Fibroblast of skin of left quadriceps (primary cell): Measurements from ENCODE around the gene SHISA5.
A peak's percentile ranks its signal among the peaks of the same experiment; 100 is the strongest.

Experiments
- DNase-seq, 2 experiments: peaks; one replicate each; pipeline ENCODE4 v3.0.0-alpha.2; 2013; ENCODE audit warnings: low read depth in 2 of 2

SHISA5 gene

DNA sequence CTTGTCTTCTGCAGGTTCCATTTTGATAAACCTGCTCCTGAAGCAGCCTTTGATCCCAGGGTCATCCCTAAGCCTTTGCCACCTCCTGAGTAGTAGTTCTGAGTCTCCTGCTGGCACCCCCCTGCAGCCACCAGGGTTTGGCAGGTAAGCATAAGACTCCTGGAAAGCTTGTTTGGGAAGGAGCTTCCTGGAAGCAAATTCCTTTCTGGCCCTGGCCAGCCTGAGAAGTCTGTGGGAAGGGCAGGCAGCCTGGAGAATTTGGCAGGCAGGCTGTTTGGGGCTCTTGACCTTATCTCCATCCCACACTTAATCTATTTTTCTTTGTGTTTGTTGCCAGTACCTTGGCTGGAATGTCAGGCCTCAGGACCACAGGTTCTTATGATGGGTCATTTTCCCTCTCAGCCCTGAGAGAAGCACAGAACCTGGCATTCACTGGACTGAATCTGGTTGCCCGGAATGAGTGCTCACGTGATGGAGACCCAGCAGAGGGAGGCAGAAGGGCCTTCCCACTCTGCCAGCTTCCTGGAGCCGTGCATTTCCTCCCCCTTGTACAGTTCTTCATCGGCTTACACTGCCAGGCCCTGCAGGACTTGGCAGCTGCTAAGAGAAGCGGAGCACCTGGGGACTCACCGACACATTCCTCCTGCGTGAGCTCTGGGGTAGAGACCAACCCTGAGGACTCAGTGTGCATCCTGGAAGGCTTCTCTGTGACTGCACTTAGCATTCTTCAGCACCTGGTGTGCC lies 44.0 kb downstream of the SHISA5 start:
- DNase-seq: no peak

DNA sequence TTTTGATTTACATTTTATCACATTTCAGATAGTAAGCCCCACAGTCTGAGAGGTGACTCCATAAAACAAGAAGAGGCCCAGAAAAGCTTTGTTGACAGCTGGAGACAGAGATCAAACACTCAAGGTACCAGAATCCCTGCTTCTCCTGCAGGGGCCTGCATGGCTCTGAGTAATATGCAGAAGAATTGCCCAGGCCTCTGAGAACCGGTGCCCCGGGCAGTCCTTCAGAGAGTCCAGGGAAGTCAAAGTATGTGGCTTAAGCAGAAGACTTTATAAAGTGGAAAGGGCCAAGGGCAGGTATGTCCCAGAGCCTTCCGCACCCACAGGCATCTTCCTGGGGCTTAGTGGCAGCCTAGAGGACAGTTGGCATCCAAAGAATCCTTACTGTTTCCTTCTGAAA lies 44.6 kb downstream of the SHISA5 start:
- no peak for DNase-seq

DNA sequence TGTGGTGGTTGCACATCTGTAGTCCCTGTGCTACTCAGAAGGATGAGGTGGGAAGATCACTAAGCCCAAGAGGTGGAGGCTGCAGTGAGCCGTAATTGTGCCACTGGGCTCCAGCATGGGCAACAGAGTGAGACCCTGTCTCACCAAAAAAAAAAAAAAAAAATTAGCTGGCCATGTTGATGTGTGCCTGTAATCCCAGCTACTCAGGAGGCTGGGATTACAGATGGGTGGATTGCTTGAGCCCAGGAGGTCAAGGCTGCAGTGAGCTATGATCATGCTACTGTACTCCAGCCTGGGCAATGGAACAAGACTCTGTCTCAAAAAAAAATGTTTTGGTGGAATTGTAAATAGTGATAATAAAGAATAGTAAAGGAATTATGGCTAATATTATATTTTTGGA lies 47.5 kb downstream of the SHISA5 start:
- DNase-seq: no peak

DNA sequence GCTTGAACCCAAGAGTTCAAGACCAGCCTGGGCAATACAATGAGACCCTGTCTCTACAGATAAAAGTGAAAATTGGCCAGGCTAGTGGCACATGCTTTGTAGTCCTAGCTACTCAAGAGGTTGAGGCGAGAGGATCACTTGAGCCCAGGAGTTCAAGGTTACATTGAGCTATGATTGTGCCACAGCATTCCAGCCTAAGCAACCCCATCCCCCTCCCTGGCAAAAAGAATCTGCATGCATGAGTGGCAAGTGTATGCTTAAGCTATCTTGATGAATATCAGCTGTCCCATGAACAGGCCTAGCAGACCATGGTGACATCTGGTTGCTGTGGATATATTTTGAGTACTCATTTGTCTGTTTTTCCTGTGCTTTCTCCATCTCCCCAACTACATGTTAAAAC lies 52.7 kb downstream of the SHISA5 start:
- DNase-seq: no peak

DNA sequence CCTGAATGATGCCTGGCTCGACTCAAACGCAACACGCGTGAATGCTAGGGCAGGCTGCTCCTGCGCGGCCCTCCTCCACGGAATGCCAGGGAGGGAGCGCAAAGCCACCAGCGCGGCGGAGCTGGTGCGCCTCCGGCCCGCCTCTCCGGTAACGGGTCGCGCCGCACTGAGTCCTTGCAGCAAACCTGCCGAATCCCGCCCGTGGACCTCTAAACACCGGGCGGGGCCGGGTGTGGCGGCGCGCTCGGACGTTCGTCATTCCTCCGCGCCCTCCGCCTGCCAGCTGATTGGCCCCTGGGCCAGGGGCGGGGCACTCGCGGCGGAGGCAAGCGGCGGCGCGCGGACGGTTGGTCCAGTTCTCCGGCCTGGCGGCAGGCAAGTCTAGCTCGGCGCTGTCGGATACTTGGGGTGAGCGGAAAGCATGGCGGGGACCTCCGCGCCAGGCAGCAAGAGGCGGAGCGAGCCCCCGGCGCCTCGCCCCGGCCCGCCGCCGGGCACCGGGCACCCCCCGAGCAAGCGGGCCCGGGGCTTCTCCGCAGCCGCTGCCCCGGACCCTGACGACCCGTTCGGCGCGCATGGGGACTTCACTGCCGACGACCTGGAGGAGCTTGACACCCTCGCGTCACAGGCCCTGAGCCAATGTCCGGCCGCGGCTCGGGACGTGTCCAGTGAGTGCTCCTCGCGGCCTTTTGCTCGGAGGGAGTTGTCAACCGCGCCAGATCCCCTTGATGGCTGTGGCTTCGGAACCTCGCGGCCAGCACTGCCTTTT lies 57.4 kb downstream of the SHISA5 start, which contains the start of gene ATRIP:
Gene ATRIP, plus strand, starts transcription at position 313 of the 769 bp plus-strand sequence. Its CDS starts 109 bp downstream, at position 422.
- peak; percentile 38 to 55 for DNase-seq

DNA sequence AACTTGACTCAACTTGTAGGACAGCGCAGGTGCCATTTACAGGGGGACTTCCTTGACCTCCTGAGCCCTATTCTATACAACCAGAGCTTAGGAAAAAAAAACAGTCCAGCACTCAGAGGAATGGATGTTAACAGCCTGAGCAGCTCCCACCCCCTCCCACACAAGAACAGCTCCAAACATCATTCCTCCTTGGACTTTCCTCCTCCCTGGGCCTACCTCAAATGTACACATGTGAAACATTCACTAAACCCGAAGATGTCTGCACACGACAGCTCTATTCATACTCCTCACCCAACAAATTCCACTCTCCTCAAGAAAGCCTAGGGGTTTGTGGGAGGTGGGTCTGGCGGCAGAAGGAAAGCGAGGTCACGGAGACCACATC lies 57.9 kb downstream of the SHISA5 start:
- no peak for DNase-seq

DNA sequence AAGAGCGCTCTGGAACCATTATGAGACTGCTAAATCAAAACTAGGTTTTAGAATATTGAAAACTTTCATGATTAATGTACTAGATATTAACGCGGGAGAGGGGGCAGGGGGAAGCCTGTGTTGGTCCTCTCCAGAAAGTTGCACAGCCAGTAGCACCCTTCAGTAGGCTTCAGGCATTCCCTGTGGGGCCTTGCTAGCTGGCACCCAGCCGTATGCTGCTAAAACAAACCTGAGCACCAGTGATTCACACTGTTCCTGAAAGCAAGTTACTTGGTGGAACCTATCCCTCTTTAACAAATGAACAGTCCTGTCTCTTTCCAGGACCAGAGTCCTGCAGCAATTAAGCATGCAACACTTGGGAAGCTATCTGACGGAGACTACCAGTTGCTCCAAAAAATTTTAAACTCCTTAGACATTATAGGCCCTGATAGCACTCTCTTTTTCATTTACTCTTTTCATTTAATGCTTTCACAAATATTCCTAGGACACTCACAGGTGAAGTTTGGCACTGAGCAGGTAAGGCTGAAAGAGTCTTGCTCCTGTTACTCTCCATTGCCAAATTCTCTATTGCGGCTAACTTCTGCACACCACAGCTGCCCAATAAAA lies 58.6 kb downstream of the SHISA5 start:
- DNase-seq: no peak

DNA sequence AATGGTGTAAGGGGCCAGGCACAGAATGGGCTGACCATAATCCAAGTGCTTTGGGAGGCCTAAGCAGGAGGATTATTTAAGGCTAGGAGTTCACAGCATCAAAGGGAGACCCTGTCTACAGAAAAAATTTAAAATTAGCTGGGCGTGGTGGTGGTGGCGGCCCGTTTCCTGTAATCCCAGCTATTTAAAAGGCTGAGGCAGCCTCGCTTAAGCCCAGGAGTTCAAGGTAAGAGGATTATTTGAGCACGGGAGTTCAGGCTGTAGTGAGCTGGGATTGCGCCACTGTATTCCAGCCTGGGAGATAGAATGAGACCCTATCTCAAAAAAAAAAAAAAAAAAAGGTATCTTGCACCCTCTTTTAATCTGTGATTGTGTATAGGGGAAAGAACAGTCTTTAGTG lies 62.0 kb downstream of the SHISA5 start:
- DNase-seq: no peak

DNA sequence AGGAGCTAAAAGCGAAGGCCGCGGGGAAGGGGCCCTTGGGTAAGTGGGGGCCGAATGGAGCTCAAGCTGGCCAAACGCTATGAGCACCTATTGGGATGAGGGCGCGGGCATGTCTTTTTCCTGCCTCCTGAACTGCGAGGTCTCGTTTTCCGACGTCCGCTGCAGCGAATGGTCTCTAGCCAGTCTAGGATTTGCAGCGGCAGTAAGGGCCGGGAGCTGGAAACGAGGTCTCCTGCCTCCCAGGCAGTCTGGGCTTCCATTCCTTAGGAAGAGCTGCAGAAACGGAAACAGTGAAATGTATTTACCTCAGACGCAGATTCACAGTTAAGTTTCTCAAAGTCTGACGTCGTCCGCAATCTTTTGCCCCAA lies 63.4 kb downstream of the SHISA5 start:
- no peak for DNase-seq

DNA sequence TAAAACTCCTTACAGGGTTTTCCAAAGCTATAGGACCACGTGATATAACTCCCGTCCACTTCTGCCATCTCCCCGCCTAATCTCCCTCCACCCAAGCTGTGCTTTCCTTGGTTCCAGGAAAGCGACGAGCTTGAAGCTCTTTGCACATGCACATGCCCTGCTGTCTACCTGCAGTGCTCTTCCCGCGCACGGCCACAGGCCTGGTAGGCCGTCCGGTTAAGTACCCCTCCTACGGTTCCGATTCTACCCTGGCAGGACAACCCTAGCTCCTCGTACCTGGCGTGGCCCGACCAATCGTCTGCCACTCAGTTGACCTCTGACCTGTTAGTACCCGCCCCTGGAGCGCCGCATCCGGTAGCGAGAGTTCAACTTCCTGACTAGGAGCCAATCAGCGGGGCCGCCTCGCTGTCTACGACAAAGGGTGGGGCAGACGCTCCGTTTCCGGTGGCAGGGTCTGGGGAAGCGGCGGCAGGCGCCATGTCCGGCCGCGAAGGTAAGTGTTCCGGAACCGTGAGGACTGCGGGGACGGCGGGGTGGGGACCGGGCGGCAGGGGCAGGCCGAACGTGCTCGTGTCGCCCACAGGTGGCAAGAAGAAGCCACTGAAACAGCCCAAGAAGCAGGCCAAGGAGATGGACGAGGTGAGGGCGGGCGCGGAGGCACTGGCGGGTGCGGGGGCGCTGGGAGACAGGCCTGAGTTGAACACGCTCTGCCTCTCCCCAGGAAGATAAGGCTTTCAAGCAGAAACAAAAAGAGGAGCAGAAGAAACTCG lies 64.0 kb downstream of the SHISA5 start, which contains the start of the genes CCDC51 and TMA7:
Gene CCDC51, minus strand, starts transcription at position 300 of the 770 bp plus-strand sequence. CDS start 4,991 bp downstream, outside the sequence.
Gene TMA7, plus strand, starts transcription at position 438 of the 770 bp plus-strand sequence. Its CDS starts 40 bp downstream, at position 478.
- DNase-seq: peak; percentile 87 to 88

DNA sequence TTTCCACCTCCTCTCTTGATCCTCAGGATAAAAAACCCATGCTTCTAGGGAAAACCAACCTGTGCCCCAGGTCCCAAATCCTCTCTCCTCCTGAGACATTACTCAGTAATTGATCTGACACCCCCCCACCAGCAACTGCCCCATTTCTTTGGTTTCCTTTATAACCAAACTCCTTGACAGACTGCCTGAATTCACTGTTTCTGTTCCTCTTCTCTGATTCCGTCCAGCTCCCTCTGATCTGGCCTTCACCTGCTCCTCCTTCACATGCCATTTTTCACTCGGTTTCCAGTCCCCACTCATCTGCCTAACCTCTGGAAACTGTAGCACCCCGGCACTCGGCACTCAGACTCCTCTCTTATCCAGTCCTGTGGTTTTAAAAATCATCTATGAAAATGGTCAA lies 66.2 kb downstream of the SHISA5 start:
- DNase-seq: no peak

DNA sequence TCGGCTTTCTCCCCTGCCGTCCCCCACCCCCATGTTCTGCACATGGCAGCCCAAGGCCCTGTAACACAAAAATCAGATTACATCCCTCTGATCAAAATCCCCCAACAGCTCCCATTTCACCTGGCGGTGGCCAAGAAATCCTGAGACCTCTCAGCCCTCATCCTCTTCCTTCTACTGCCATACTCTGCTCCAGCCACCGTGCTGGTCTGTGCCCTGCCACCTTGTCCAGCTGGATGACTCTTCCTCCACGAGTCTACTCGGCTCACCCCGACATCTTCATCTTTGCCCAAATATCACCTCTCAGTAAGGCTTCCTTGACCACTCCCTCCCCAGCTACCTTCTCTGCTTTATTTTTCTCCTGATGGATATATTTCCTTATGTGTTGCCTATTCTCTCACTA lies 67.1 kb downstream of the SHISA5 start:
- DNase-seq: no peak

DNA sequence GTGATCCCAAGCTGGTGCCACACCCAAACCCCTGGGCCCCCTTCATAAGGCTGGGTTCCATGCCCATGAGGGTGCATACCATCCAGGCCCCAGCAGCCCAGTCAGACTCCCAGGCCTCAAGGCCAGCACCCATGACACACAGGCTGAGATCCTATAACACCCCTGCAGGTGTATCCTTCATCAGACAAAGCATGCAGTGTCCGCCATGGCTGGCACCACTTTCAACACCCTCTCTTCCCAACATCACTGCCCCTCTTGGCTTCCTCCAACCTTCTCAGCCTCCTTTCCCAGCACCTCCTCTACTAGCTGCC lies 67.5 kb downstream of the SHISA5 start:
- no peak for DNase-seq

DNA sequence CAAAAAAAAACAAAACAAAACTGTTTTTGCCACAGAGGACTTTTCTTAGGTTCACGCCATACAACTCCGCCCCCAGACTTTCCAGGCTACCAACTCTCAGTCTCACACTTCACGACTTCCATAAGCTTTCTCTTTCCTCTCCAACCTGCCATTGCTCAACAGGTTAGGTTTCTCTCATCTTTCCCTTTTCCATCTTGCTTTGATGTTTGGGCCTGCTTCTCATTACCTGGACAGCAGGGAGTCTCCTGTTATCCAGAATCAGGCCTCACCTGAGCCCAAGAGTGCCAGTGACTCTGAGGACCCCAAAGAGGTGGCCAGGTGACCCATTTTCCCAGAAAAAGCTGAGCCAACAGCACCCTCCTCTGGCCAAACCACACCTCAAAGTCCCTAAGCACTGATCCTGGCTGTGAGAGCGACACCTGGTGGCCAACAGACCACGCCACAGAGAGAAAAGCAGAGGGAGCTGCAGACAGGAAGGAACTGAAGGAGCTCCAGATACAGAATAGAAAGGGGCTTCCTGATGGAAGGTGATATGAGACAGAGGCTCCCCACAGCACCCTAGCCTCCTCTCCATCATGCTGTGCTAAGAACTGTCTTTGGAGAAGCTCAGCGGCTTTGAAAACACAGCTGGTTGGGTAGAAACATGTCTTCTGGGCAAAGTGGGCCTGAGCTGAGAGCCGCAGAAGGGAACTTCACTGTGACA lies 68.0 kb downstream of the SHISA5 start:
- peak; percentile 56 for DNase-seq

DNA sequence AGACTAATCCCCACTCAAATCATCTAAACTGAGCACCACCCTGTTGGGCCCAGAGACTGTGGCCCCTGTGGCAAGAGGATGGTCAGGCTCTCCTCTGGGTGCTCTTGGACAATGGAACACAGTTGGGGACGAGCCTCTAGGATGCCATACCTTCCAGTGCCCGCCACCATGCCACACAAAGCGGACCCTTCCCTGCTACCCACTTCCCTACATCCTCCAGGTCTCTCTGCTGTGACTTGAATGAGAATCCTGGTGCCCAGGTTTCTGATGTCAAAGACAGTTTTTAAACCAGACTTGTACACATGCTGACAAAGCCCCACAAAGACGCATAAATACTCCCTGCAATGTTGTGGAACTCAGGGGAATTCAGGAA lies 68.8 kb downstream of the SHISA5 start:
- DNase-seq: no peak

DNA sequence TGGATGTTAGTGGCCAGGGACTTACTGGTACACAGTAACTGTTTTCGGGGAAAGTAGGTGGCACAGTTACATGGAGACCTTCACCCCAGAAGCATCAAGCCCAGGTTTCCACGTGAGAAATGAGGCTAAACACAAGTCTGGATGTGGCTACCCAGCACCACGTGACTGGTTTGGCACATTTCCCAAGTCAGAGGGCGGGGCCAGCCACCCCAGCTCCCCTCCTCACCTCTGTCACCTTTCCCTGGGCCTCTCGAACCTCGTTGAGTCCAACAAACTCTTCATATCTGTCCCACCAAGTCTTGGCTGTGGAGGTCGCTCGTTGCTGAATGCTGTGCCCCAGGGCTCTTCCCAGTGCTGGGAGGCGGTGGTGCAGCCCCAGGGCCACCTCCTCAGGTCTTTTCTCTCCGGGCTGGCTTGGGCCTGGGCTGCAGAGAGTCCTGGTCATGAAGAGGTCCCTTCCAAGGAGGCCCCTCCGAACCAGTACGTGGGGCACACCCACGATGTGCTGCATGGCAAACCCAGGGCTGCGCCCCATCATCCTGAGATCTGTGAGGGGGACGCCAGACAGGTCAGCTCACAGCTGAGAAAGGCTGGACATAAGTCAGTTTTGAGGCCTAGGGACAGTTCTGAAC lies 69.3 kb downstream of the SHISA5 start:
- DNase-seq: no peak

DNA sequence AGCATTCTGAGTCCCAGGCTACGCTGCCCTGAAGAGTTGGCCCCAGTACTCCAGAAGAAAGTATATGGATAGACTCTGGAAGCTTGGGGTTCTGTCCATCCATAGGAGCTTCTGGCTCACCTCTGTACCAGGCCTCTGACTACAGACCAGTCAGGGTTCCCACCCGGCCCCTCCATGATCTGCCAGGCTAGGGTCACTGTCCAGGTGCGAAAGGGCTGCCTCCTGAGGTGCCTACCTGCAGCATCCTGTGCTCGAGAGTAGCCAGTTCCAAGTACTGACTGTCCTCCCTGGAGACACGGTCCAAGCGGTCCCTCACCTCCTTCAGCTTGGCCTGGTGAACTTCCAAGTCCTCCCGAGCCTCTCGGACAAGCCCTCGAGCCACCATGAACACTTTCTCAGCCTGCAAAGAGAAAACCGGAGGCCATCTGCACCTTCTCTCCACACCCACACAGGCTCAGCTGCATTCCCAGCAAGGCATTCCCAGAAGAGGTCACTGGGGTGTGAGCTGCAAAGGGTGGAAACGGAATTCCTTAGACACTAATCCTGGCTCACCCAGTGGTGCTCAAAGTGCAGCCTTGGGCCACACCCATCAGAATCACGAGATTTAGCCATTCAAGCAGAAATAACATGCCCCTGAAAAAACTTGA lies 70.4 kb downstream of the SHISA5 start:
- DNase-seq: no peak

DNA sequence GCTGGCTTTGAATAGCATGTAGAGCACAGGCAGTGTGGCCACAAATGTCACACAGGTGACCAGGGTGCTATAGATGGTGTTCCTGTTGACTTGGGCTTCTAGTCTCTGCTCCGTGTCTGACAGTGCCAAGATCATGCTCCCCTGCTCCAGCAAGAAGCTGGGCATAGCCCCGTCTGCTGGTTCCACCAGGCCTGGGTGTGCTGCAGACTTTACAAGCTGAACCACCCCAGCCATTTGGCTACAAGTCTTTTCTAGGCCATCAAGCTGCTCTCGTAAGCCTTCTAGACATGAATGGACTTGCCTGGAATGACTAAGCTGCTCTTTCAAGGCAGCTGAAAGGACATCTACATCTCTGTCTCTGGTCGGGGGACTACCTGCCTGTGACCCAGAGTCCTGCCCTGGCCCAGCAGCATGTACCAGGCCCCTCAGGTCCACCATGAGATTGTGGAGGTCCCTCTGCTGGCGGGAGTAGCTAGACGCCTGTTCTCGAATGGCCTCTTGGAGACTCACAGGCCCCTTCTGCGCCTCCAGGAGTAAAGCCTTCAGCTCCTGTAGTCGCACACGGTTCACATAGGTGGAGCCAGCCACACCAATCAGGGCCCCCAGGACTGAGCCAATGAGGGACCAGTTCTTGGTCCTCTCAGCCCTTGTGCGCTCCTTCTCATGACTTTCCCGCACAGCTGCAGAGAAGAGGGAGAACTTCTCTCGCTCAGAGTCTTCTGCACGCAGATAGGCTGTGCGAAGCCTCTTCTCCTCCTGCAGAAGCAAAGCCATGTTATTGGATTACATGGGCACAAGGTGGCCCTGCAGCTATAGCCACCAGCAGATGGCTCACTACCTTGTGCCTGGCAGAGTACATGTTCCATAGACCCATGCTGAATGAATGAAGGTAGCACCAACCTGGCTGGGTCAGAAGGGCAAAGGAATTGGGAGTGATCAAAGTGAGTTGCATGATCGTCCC lies 71.3 kb downstream of the SHISA5 start:
- no peak for DNase-seq
